ENCODE data around the gene NCKAP1. TPM values are rescaled to one million over a fixed set of nuclear protein-coding genes. Genes with fewer than 3 reads are reported as not detected.

Gene NCKAP1
- polyA plus RNA-seq, 1 of the 3 experiments (the other 2 are of a cell fraction): 64.0 TPM

GRCh38 chr2:182914852-182915251 is 123.4 kb downstream of the NCKAP1 start (continued):
- TF ChIP-seq IRF3 (IDR thresholded peaks at IDR 0.05; ENCODE audit: low read depth, low read length) (no peak), POLR2AphosphoS5 (IDR thresholded peaks at IDR 0.05; ENCODE audit: low read depth, low read length) (no peak), RAD21 (IDR thresholded peaks at IDR 0.05; ENCODE audit: low read length) (no peak), JUND (IDR thresholded peaks at IDR 0.05) (no peak), SMC3 (IDR thresholded peaks at IDR 0.05; ENCODE audit: low read depth, low read length) (no peak), USF2 (IDR thresholded peaks at IDR 0.05; ENCODE audit: borderline replicate concordance, low read depth, low read length) (no peak)

- H3K9ac ChIP-seq: no peak overlapping the region
- H3K36me3 ChIP-seq (replicated peaks in 1 of 2; ENCODE audit: control insufficient read depth in 1 of 2, insufficient read depth in 2 of 2, low read length in 1 of 2): peaks cover 51 to 56% of the 10 kb centered on the region in 2 experiments
- H3K4me1 ChIP-seq (ENCODE audit: control insufficient read depth in 1 of 2, insufficient read depth in 2 of 2, low read depth in 1 of 2, low read length in 1 of 2): peaks cover 8 to 33% of the 10 kb centered on the region in 2 experiments
- no peak overlapping the region for H3K4me3 ChIP-seq (ENCODE audit: low read depth in 2 of 2, low read length in 1 of 2)
- no peaks in the 10 kb centered on the region for H3K9me2 ChIP-seq
- peaks cover 33% of the 10 kb centered on the region for H3F3A ChIP-seq (replicated peaks; ENCODE audit: insufficient read depth)
- H2AFZ ChIP-seq (ENCODE audit: low read depth): no peak overlapping the region
- H3K27ac ChIP-seq (ENCODE audit: low read depth in 2 of 2, low read length in 1 of 2): no peak overlapping the region
- POLR2A ChIA-PET: no interaction called here
- CTCF ChIA-PET: interaction anchor here (1.2 to 2.0 kb wide), 2 partner anchors 72 to 129 kb away, joined by 3 to 4 read pairs; no protein-coding TSS in a partner anchor
- no peaks in the 10 kb centered on the region for H3K79me2 ChIP-seq (ENCODE audit: insufficient read depth)
- H3K4me2 ChIP-seq: no peak overlapping the region
- H4K20me1 ChIP-seq (ENCODE audit: insufficient read depth): peaks cover 6% of the 10 kb centered on the region
- 100% methylated on average over 1 of the region's 1 CpG for WGBS (ENCODE audit: low lambda C conversion rate)
- TF ChIP-seq PBX3 (IDR thresholded peaks at IDR 0.05): no peak
- TF ChIP-seq MAX (IDR thresholded peaks at IDR 0.05; ENCODE audit: low read depth): no peak
- TF ChIP-seq RAD21 (IDR thresholded peaks at IDR 0.05; ENCODE audit: low read length): no peak
- no peak for TF ChIP-seq YY1 (IDR thresholded peaks at IDR 0.05; ENCODE audit: low read depth)
- no peak for DNase-seq
- no peaks in the 10 kb centered on the region for H3K27me3 ChIP-seq (ENCODE audit: insufficient read depth)
- no peaks in the 10 kb centered on the region for H3K9me3 ChIP-seq
These were observed 125.2 kb downstream of the NCKAP1 start for GRCh38 chr2:182913064-182913463.

- Histone ChIP-seq H3K9ac (no peak overlapping the region), H3K79me2 (ENCODE audit: insufficient read depth) (no peaks in the 10 kb centered on the region), H3K4me3 (ENCODE audit: low read depth in 2 of 2, low read length in 1 of 2) (no peak overlapping the region), H3K4me1 (ENCODE audit: control insufficient read depth in 1 of 2, insufficient read depth in 2 of 2, low read depth in 1 of 2, low read length in 1 of 2) (peaks cover 8 to 27% of the 10 kb centered on the region in 2 experiments), H3K27ac (ENCODE audit: low read depth in 2 of 2, low read length in 1 of 2) (no peak overlapping the region), H3K4me2 (no peak overlapping the region), H2AFZ (ENCODE audit: low read depth) (no peak overlapping the region), H3K36me3 (replicated peaks in 1 of 2; ENCODE audit: control insufficient read depth in 1 of 2, insufficient read depth in 2 of 2, low read length in 1 of 2) (peaks cover 48 to 56% of the 10 kb centered on the region in 2 experiments), H3K27me3 (ENCODE audit: insufficient read depth) (no peaks in the 10 kb centered on the region), H3K9me3 (no peaks in the 10 kb centered on the region), H3F3A (replicated peaks; ENCODE audit: insufficient read depth) (peaks cover 30% of the 10 kb centered on the region), H3K9me2 (no peaks in the 10 kb centered on the region), H4K20me1 (ENCODE audit: insufficient read depth) (peaks cover 6% of the 10 kb centered on the region)
- ChIA-PET CTCF (interaction anchor here (0.8 to 2.0 kb wide), 4 partner anchors 14 to 128 kb away, joined by 3 to 5 read pairs (median 4); no protein-coding TSS in a partner anchor), POLR2A (no interaction called here)
- 96% methylated on average over 3 of the region's 3 CpGs for WGBS (ENCODE audit: low lambda C conversion rate)
- DNase-seq: no peak
- TF ChIP-seq USF1 (IDR thresholded peaks at IDR 0.05; ENCODE audit: borderline replicate concordance, low read depth) (no peak), FOXJ3 (CRISPR knock-in tag; IDR thresholded peaks at IDR 0.05) (no peak), JUND (IDR thresholded peaks at IDR 0.05) (no peak), CTCF (IDR thresholded peaks at IDR 0.05) (no peak), POLR2AphosphoS5 (IDR thresholded peaks at IDR 0.05; ENCODE audit: low read depth, low read length) (no peak)
These were observed 125.7 kb downstream of the NCKAP1 start for GRCh38 chr2:182912518-182912915.

Measured in SK-N-SH (cell line).